ENCODE data around the gene NUP62.

DNA sequence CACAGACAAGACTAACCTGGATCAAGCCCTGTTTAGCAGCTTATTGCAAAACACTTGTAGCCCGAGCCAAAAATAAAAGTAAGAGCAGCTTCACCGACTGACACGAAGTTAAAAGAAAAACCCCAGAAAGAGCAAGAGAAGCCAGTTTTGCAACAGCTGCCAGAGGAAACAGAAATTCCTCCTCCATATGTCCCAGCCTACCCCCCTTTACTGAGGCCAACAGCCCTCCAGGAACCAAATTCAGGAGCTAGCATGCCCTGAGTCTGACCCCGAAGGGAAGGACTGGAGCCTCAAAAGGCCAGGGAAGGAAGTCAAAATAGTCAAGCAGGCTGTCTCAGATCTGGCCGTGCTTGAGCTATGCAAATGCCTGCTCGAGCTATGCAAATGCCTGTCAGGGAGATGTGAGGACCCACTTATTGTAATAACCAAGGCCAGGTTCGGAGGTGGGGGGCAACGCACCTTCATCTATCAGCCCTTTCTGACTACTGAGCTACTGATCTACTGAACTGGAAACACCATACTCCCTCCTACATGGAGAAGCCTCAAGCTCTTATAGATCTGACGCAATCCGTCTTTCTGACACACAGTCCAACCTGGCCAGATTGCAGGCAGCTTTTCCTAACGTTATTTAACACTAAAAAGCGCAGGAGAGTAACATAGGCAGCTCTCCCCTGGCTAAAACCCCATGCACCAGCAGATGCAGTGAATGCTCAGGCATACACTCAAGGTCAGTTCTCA lies 25.0 kb upstream of the NUP62 start:
- TF ChIP-seq, protein P1, sequence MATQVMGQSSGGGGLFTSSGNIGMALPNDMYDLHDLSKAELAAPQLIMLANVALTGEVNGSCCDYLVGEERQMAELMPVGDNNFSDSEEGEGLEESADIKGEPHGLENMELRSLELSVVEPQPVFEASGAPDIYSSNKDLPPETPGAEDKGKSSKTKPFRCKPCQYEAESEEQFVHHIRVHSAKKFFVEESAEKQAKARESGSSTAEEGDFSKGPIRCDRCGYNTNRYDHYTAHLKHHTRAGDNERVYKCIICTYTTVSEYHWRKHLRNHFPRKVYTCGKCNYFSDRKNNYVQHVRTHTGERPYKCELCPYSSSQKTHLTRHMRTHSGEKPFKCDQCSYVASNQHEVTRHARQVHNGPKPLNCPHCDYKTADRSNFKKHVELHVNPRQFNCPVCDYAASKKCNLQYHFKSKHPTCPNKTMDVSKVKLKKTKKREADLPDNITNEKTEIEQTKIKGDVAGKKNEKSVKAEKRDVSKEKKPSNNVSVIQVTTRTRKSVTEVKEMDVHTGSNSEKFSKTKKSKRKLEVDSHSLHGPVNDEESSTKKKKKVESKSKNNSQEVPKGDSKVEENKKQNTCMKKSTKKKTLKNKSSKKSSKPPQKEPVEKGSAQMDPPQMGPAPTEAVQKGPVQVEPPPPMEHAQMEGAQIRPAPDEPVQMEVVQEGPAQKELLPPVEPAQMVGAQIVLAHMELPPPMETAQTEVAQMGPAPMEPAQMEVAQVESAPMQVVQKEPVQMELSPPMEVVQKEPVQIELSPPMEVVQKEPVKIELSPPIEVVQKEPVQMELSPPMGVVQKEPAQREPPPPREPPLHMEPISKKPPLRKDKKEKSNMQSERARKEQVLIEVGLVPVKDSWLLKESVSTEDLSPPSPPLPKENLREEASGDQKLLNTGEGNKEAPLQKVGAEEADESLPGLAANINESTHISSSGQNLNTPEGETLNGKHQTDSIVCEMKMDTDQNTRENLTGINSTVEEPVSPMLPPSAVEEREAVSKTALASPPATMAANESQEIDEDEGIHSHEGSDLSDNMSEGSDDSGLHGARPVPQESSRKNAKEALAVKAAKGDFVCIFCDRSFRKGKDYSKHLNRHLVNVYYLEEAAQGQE (IDR thresholded peaks at IDR 0.05; ENCODE audit: low read depth): no peak
- TF ChIP-seq, protein P2, sequence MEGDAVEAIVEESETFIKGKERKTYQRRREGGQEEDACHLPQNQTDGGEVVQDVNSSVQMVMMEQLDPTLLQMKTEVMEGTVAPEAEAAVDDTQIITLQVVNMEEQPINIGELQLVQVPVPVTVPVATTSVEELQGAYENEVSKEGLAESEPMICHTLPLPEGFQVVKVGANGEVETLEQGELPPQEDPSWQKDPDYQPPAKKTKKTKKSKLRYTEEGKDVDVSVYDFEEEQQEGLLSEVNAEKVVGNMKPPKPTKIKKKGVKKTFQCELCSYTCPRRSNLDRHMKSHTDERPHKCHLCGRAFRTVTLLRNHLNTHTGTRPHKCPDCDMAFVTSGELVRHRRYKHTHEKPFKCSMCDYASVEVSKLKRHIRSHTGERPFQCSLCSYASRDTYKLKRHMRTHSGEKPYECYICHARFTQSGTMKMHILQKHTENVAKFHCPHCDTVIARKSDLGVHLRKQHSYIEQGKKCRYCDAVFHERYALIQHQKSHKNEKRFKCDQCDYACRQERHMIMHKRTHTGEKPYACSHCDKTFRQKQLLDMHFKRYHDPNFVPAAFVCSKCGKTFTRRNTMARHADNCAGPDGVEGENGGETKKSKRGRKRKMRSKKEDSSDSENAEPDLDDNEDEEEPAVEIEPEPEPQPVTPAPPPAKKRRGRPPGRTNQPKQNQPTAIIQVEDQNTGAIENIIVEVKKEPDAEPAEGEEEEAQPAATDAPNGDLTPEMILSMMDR (IDR thresholded peaks at IDR 0.05 in 2 of 3, conservative IDR thresholded peaks at IDR 0.05 in 1 of 3; ENCODE audit: borderline replicate concordance in 1 of 3, insufficient read depth in 1 of 3, low read depth in 2 of 3, low read length in 2 of 3): no peak
- TF ChIP-seq POLR2A (IDR thresholded peaks at IDR 0.05; ENCODE audit: borderline replicate concordance, extremely low read depth, insufficient read depth, insufficient read length): no peak
